ENCODE data around the gene TERC.

DNA sequence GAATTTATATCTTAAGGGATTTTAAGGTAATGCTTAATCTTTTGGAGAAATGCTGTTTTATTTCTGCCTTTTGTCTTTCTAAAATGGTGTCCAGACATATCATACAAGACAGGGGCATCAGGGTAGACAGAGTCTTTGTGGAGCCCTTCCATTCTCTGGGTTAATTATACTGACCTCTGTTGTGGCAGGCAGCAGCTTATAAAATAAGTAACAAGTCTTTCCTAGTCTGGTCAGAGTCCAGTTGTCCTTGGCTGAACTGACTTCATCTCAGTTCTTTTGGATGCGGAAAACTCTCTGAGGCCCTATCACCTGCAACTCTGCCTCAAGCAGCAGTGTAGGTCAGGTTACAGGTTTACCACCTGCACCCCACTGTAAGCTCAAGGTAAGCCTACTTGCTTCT is 27.5 kb upstream of the TERC start:
- TF ChIP-seq, protein P1, sequence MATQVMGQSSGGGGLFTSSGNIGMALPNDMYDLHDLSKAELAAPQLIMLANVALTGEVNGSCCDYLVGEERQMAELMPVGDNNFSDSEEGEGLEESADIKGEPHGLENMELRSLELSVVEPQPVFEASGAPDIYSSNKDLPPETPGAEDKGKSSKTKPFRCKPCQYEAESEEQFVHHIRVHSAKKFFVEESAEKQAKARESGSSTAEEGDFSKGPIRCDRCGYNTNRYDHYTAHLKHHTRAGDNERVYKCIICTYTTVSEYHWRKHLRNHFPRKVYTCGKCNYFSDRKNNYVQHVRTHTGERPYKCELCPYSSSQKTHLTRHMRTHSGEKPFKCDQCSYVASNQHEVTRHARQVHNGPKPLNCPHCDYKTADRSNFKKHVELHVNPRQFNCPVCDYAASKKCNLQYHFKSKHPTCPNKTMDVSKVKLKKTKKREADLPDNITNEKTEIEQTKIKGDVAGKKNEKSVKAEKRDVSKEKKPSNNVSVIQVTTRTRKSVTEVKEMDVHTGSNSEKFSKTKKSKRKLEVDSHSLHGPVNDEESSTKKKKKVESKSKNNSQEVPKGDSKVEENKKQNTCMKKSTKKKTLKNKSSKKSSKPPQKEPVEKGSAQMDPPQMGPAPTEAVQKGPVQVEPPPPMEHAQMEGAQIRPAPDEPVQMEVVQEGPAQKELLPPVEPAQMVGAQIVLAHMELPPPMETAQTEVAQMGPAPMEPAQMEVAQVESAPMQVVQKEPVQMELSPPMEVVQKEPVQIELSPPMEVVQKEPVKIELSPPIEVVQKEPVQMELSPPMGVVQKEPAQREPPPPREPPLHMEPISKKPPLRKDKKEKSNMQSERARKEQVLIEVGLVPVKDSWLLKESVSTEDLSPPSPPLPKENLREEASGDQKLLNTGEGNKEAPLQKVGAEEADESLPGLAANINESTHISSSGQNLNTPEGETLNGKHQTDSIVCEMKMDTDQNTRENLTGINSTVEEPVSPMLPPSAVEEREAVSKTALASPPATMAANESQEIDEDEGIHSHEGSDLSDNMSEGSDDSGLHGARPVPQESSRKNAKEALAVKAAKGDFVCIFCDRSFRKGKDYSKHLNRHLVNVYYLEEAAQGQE (IDR thresholded peaks at IDR 0.05; ENCODE audit: insufficient read depth in 1 of 2, low read depth in 2 of 2, low read length in 2 of 2), result no peak
- TF ChIP-seq TAF1 (IDR thresholded peaks at IDR 0.05; ENCODE audit: borderline replicate concordance, insufficient read depth, low read length), result no peak

All from PFSK-1 (cell line).